Measurements from ENCODE around the gene CATSPERE.

DNA sequence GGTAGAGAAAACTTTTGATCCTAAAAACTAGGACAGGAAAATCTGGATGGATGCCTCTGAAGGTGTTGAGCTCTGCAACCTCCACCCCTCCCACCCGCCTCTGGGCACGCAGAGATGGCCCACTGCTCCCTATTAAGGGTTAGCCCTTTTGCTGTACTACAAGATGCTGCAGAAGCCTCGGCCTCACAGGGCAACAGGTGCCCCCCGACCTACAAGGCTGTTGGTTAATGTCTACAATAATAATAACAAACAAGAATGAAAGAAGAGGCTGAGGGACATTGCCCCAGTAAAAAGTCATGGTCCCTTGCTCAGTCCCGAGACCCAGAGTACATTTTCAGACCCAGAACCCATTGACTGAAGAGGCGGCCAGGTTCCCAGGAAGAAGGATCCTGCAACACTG, 184.3 kb downstream of the CATSPERE start:
- TF ChIP-seq, protein P1, sequence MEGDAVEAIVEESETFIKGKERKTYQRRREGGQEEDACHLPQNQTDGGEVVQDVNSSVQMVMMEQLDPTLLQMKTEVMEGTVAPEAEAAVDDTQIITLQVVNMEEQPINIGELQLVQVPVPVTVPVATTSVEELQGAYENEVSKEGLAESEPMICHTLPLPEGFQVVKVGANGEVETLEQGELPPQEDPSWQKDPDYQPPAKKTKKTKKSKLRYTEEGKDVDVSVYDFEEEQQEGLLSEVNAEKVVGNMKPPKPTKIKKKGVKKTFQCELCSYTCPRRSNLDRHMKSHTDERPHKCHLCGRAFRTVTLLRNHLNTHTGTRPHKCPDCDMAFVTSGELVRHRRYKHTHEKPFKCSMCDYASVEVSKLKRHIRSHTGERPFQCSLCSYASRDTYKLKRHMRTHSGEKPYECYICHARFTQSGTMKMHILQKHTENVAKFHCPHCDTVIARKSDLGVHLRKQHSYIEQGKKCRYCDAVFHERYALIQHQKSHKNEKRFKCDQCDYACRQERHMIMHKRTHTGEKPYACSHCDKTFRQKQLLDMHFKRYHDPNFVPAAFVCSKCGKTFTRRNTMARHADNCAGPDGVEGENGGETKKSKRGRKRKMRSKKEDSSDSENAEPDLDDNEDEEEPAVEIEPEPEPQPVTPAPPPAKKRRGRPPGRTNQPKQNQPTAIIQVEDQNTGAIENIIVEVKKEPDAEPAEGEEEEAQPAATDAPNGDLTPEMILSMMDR (IDR thresholded peaks at IDR 0.05; ENCODE audit: low read depth, low read length), result no peak
- TF ChIP-seq POLR2A (IDR thresholded peaks at IDR 0.05; ENCODE audit: extremely low read depth, insufficient read length), result no peak
- TF ChIP-seq, protein P2, sequence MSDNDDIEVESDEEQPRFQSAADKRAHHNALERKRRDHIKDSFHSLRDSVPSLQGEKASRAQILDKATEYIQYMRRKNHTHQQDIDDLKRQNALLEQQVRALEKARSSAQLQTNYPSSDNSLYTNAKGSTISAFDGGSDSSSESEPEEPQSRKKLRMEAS (IDR thresholded peaks at IDR 0.05; ENCODE audit: low read depth, low read length), result no peak
